CD4-positive, alpha-beta T cell (primary cell): ENCODE results near the gene GRB14. TPM values are rescaled to one million over a fixed set of nuclear protein-coding genes. Genes with fewer than 3 reads are reported as not detected.

Source experiments
- ATAC-seq: fragments of 200-7000 bp; cut with Tn5 transposase; one replicate; pipeline ENCODE4 v1.10.0; 2022; ENCODE audit warnings: mild to moderate bottlenecking; ENCODE audit not compliant: poor library complexity
- CTCF ChIA-PET: fragments of 350-600 bp; sonication (Branson Sonifier 250); formaldehyde crosslinking; loops from one replicate; lab custom pipeline; 2021; ENCODE audit warnings: antibody characterized with exemption, inconsistent platforms; lab: Charles Lee
- POLR2A ChIA-PET: fragments of 350-600 bp; sonication (Branson Sonifier 250); formaldehyde crosslinking; loops from one replicate; lab custom pipeline; 2021; ENCODE audit warnings: antibody characterized with exemption, inconsistent platforms; lab: Charles Lee
- DNase-seq, 14 experiments: peaks; one replicate each; pipeline ENCODE4 v3.0.0-alpha.2; 2013 to 2020; ENCODE audit warnings: mixed read lengths in 2 of 14
- H3K27ac ChIP-seq, 2 donors: one replicate each; pipeline versions ENCODE4 v1.5.1 to v1.7.0; 2013; ENCODE audit warnings: low read length in 2 of 2, low read depth in 1 of 2, mild to moderate bottlenecking in 1 of 2
- H3K27me3 ChIP-seq, 2 experiments: 1 replicate in 1 of 2; 2 replicates in 1 of 2; pipeline versions ENCODE4 v1.6.1 to v1.7.0; 2013; ENCODE audit warnings: low read length in 2 of 2, control low read depth in 1 of 2, mild to moderate bottlenecking in 1 of 2, moderate library complexity in 1 of 2; ENCODE audit not compliant: insufficient read depth in 2 of 2, control insufficient read depth in 1 of 2
- H3K36me3 ChIP-seq: one replicate; pipeline ENCODE4 v1.6.1; 2013; ENCODE audit warnings: low read length, control low read depth; ENCODE audit not compliant: insufficient read depth
- H3K4me1 ChIP-seq: one replicate; pipeline ENCODE4 v1.6.1; 2013; ENCODE audit warnings: low read length, control low read depth; ENCODE audit not compliant: insufficient read depth
- H3K4me3 ChIP-seq: one replicate; pipeline ENCODE4 v1.5.1; 2013; ENCODE audit warnings: mild to moderate bottlenecking, low read length, moderate library complexity
- H3K9me3 ChIP-seq, 2 experiments: 1 replicate in 1 of 2; 2 replicates in 1 of 2; pipeline versions ENCODE4 v1.6.1 to v1.7.0; 2013; ENCODE audit warnings: low read length in 2 of 2, mild to moderate bottlenecking in 2 of 2, control low read depth in 1 of 2, moderate library complexity in 1 of 2; ENCODE audit not compliant: control insufficient read depth in 1 of 2, insufficient read depth in 1 of 2
- H3K27ac Mint-ChIP-seq: one replicate; pipeline ENCODE4 v1.8.0; 2020; ENCODE audit warnings: mixed read lengths
- H3K27me3 Mint-ChIP-seq: one replicate; pipeline ENCODE4 v1.8.0; 2021; ENCODE audit warnings: mixed read lengths
- H3K36me3 Mint-ChIP-seq: one replicate; pipeline ENCODE4 v1.8.0; 2021; ENCODE audit warnings: low read depth, mixed read lengths
- H3K4me1 Mint-ChIP-seq: one replicate; pipeline ENCODE4 v1.8.0; 2021; ENCODE audit warnings: low read depth, mixed read lengths
- H3K4me3 Mint-ChIP-seq: one replicate; pipeline ENCODE4 v1.8.0; 2020; ENCODE audit warnings: mild to moderate bottlenecking, mixed read lengths
- H3K9me3 Mint-ChIP-seq: one replicate; pipeline ENCODE4 v1.8.0; 2020; ENCODE audit warnings: mixed read lengths
- intact Hi-C, 2 experiments: fragments of 100-400 bp; cut with DNase I in 1 of 2; cut with micrococcal nuclease in 1 of 2; formaldehyde crosslinking; loops; one replicate each; pipeline versions ENCODE4 v1.15.1 to v1.9.0; 2023 to 2025; cut with DNase I, micrococcal nuclease
- total RNA-seq, 174 experiments: library from RNA in 2 of 174; stranded (reverse) in 2 of 174; gene quantifications; one replicate each; pipeline ENCODE4 v1.2.3 and lab custom pipeline; 2021 to 2026
- TF ChIP-seq, protein P1 (sequence below): fragments of 200-600 bp; IDR thresholded peaks from one replicate; pipeline ENCODE4 v1.8.0; 2022; ENCODE audit warnings: antibody characterized with exemption, mild to moderate bottlenecking

The GRB14 gene
- total RNA-seq, 2 experiments from 2014 or later = not detected

- no peaks in the 10 kb centered on the region for H3K4me1 ChIP-seq
- TF ChIP-seq, protein P1, sequence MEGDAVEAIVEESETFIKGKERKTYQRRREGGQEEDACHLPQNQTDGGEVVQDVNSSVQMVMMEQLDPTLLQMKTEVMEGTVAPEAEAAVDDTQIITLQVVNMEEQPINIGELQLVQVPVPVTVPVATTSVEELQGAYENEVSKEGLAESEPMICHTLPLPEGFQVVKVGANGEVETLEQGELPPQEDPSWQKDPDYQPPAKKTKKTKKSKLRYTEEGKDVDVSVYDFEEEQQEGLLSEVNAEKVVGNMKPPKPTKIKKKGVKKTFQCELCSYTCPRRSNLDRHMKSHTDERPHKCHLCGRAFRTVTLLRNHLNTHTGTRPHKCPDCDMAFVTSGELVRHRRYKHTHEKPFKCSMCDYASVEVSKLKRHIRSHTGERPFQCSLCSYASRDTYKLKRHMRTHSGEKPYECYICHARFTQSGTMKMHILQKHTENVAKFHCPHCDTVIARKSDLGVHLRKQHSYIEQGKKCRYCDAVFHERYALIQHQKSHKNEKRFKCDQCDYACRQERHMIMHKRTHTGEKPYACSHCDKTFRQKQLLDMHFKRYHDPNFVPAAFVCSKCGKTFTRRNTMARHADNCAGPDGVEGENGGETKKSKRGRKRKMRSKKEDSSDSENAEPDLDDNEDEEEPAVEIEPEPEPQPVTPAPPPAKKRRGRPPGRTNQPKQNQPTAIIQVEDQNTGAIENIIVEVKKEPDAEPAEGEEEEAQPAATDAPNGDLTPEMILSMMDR = no peak
- Mint-ChIP-seq H3K36me3 (no peaks in the 10 kb centered on the region), H3K4me3 (no peak overlapping the region), H3K9me3 (no peaks in the 10 kb centered on the region), H3K27ac (no peak overlapping the region), H3K27me3 (no peaks in the 10 kb centered on the region), H3K4me1 (no peaks in the 10 kb centered on the region)
- POLR2A ChIA-PET = no interaction called here
- DNase-seq (no peak), ATAC-seq (no peak)
- intact Hi-C loops = no loop called here
- no peak overlapping the region for H3K27ac ChIP-seq
- H3K36me3 ChIP-seq = no peaks in the 10 kb centered on the region
- CTCF ChIA-PET = no interaction called here
- no peaks in the 10 kb centered on the region for H3K9me3 ChIP-seq
- no peak overlapping the region for H3K4me3 ChIP-seq
- no peaks in the 10 kb centered on the region for H3K27me3 ChIP-seq
Observed at GRCh38 chr2:164567335-164567989, 53.8 kb downstream of the GRB14 start.

GRCh38 chr2:164565359-164565758 lies 55.9 kb downstream of the GRB14 start:
- CTCF ChIA-PET = no interaction called here
- Mint-ChIP-seq H3K9me3 (no peaks in the 10 kb centered on the region), H3K27ac (no peak overlapping the region), H3K4me3 (no peak overlapping the region), H3K4me1 (no peaks in the 10 kb centered on the region), H3K36me3 (no peaks in the 10 kb centered on the region), H3K27me3 (no peaks in the 10 kb centered on the region)
- intact Hi-C loops = no loop called here
- TF ChIP-seq, protein P1 = no peak
- no peak for ATAC-seq
- POLR2A ChIA-PET = no interaction called here
- no peaks in the 10 kb centered on the region for H3K9me3 ChIP-seq
- no peak overlapping the region for H3K27ac ChIP-seq
- H3K4me1 ChIP-seq = no peaks in the 10 kb centered on the region
- no peaks in the 10 kb centered on the region for H3K27me3 ChIP-seq
- no peak for DNase-seq
- no peak overlapping the region for H3K4me3 ChIP-seq
- H3K36me3 ChIP-seq = no peaks in the 10 kb centered on the region

DNA sequence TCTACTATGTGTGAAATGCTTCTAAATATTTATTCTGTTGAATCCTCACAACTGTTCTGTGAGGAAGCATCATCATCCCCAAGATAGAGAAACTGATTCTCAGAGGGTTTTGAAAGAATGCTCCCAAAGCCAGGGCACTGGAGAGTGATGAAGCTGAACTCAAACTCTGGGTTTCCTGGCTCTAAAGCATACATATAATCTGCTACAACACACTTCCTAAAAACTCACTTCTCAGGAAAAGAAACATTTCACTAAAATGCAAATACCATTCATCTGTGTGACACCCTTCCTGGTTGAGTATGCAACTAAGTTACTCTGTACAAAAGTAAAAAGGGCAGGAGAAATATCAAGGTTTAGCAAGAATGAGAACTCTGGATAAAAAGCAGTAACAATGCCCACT lies 58.6 kb downstream of the GRB14 start:
- no peaks in the 10 kb centered on the region for H3K36me3 ChIP-seq
- H3K27ac Mint-ChIP-seq = no peak overlapping the region
- no peaks in the 10 kb centered on the region for H3K36me3 Mint-ChIP-seq
- no peaks in the 10 kb centered on the region for H3K27me3 ChIP-seq
- H3K27me3 Mint-ChIP-seq = no peaks in the 10 kb centered on the region
- no peak overlapping the region for H3K4me3 Mint-ChIP-seq
- H3K9me3 ChIP-seq = no peaks in the 10 kb centered on the region
- no peak overlapping the region for H3K4me3 ChIP-seq
- DNase-seq = no peak
- no peaks in the 10 kb centered on the region for H3K4me1 Mint-ChIP-seq
- no peaks in the 10 kb centered on the region for H3K4me1 ChIP-seq
- intact Hi-C loops = no loop called here
- TF ChIP-seq, protein P1 = no peak
- H3K27ac ChIP-seq = no peak overlapping the region
- ATAC-seq = no peak
- no peaks in the 10 kb centered on the region for H3K9me3 Mint-ChIP-seq
- CTCF ChIA-PET = no interaction called here
- POLR2A ChIA-PET = no interaction called here
